H9 (cell line): ENCODE data around the gene ARHGEF2. TPM values are rescaled to one million over a fixed set of nuclear protein-coding genes. Genes with fewer than 3 reads are reported as not detected.

Experiments used
- DNase-seq: peaks from one replicate; pipeline ENCODE4 v3.0.0-alpha.2; 2017
- H2AFZ ChIP-seq: one replicate; pipeline ENCODE4 v1.6.1; 2013; ENCODE audit warnings: mild to moderate bottlenecking, low read length, control low read depth, moderate library complexity
- H2AK5ac ChIP-seq: 2 replicates; pipeline ENCODE4 v1.6.1; 2013; ENCODE audit warnings: low read length, control low read depth, mixed read lengths; ENCODE audit not compliant: insufficient read length
- H2BK120ac ChIP-seq: one replicate; pipeline ENCODE4 v1.6.1; 2013; ENCODE audit warnings: low read depth, mild to moderate bottlenecking, low read length, control low read depth, inconsistent platforms; ENCODE audit not compliant: poor library complexity, severe bottlenecking
- H2BK12ac ChIP-seq: 2 replicates; pipeline ENCODE4 v1.6.1; 2013; ENCODE audit warnings: low read length, control low read depth, mixed read lengths, low read depth; ENCODE audit not compliant: insufficient read length
- H2BK15ac ChIP-seq: 2 replicates; pipeline ENCODE4 v1.6.1; 2013; ENCODE audit warnings: low read depth, low read length, control low read depth
- H2BK20ac ChIP-seq: one replicate; pipeline ENCODE4 v1.6.1; 2013; ENCODE audit warnings: low read depth, mild to moderate bottlenecking, low read length, control low read depth, inconsistent platforms; ENCODE audit not compliant: poor library complexity, severe bottlenecking
- H2BK5ac ChIP-seq: 2 replicates; pipeline ENCODE4 v1.6.1; 2013; ENCODE audit warnings: low read length, control low read depth, mixed read lengths; ENCODE audit not compliant: insufficient read length
- H3K14ac ChIP-seq: 2 replicates; pipeline ENCODE4 v1.6.1; 2013; ENCODE audit warnings: low read length, control low read depth; ENCODE audit not compliant: insufficient read depth
- H3K18ac ChIP-seq: 2 replicates; pipeline ENCODE4 v1.6.1; 2013; ENCODE audit warnings: low read depth, mild to moderate bottlenecking, mixed read lengths, low read length, control low read depth; ENCODE audit not compliant: insufficient read length
- H3K23ac ChIP-seq: 2 replicates; pipeline ENCODE4 v1.6.1; 2013; ENCODE audit warnings: low read length, control low read depth, mixed read lengths, low read depth; ENCODE audit not compliant: insufficient read length
- H3K23me2 ChIP-seq: 2 replicates; pipeline ENCODE4 v1.6.1; 2013; ENCODE audit warnings: low read depth, mild to moderate bottlenecking, mixed read lengths, low read length, control low read depth; ENCODE audit not compliant: insufficient read length, poor library complexity, severe bottlenecking
- H3K27ac ChIP-seq: 2 replicates; pipeline ENCODE4 v1.5.1; 2013; ENCODE audit warnings: low read length, control low read depth, mixed read lengths, low read depth; ENCODE audit not compliant: insufficient read length
- H3K27me3 ChIP-seq: 2 replicates; pipeline ENCODE4 v1.6.1; 2013; ENCODE audit warnings: low read length, control low read depth, inconsistent platforms; ENCODE audit not compliant: insufficient read depth
- H3K4ac ChIP-seq: 2 replicates; pipeline ENCODE4 v1.6.1; 2013; ENCODE audit warnings: low read depth, mild to moderate bottlenecking, control low read depth, inconsistent platforms, low read length, moderate library complexity
- H3K4me1 ChIP-seq: 2 replicates; pipeline ENCODE4 v1.6.1; 2013; ENCODE audit warnings: low read length, control low read depth, inconsistent platforms; ENCODE audit not compliant: insufficient read depth
- H3K4me2 ChIP-seq: 2 replicates; pipeline ENCODE4 v1.6.1; 2013; ENCODE audit warnings: low read length, control low read depth, mixed read lengths; ENCODE audit not compliant: insufficient read length, insufficient read depth
- H3K56ac ChIP-seq: 2 replicates; pipeline ENCODE4 v1.6.1; 2013; ENCODE audit warnings: low read depth, mild to moderate bottlenecking, mixed read lengths, low read length, control low read depth; ENCODE audit not compliant: insufficient read length
- H3K79me1 ChIP-seq: 2 replicates; pipeline ENCODE4 v1.6.1; 2013; ENCODE audit warnings: low read depth, mild to moderate bottlenecking, moderate library complexity, low read length, control low read depth, inconsistent platforms; ENCODE audit not compliant: insufficient read depth, poor library complexity, severe bottlenecking
- H3K79me2 ChIP-seq: 2 replicates; pipeline ENCODE4 v1.6.1; 2013; ENCODE audit warnings: low read length, control low read depth, inconsistent platforms; ENCODE audit not compliant: insufficient read depth
- H3K9ac ChIP-seq: 2 replicates; pipeline ENCODE4 v1.6.1; 2013; ENCODE audit warnings: low read length, control low read depth, mixed read lengths; ENCODE audit not compliant: insufficient read length; ENCODE audit errors: extremely low read depth
- H3K9me3 ChIP-seq: one replicate; pipeline ENCODE4 v1.6.1; 2013; ENCODE audit warnings: low read depth, low read length, inconsistent platforms; ENCODE audit not compliant: control insufficient read depth
- H3T11ph ChIP-seq: one replicate; pipeline ENCODE4 v1.6.1; 2013; ENCODE audit warnings: mild to moderate bottlenecking, low read length, control low read depth, inconsistent platforms
- H4K20me1 ChIP-seq: one replicate; pipeline ENCODE4 v1.6.1; 2013; ENCODE audit not compliant: control insufficient read depth, insufficient read length, insufficient read depth
- H4K5ac ChIP-seq: 2 replicates; pipeline ENCODE4 v1.6.1; 2013; ENCODE audit warnings: low read depth, mild to moderate bottlenecking, mixed read lengths, low read length, control low read depth; ENCODE audit not compliant: insufficient read length
- H4K8ac ChIP-seq: replicated peaks from 2 replicates; pipeline ENCODE4 v1.6.1; 2013; ENCODE audit warnings: low read length, control low read depth, mixed read lengths, low read depth; ENCODE audit not compliant: insufficient read length
- H4K91ac ChIP-seq: 2 replicates; pipeline ENCODE4 v1.6.1; 2013; ENCODE audit warnings: low read depth, mild to moderate bottlenecking, moderate library complexity, mixed read lengths, low read length, control low read depth; ENCODE audit not compliant: insufficient read length
- H3K27ac Mint-ChIP-seq, 3 experiments: 2 replicates in 2 of 3; 3 replicates in 1 of 3; pipeline ENCODE4 v1.8.0; 2020 to 2021; ENCODE audit warnings: mixed read lengths in 3 of 3, mild to moderate bottlenecking in 1 of 3, moderate library complexity in 1 of 3
- H3K27me3 Mint-ChIP-seq: 2 replicates; pipeline ENCODE4 v1.8.0; 2021; ENCODE audit warnings: low read depth, mild to moderate bottlenecking, moderate library complexity, mixed read lengths
- H3K36me3 Mint-ChIP-seq, 3 experiments: 2 replicates in 2 of 3; 3 replicates in 1 of 3; pipeline ENCODE4 v1.8.0; 2020 to 2021; ENCODE audit warnings: low read depth in 3 of 3, mixed read lengths in 3 of 3; ENCODE audit not compliant: insufficient read depth in 1 of 3
- H3K4me1 Mint-ChIP-seq, 2 experiments: 2 replicates each; pipeline ENCODE4 v1.8.0; 2020; ENCODE audit warnings: mixed read lengths in 2 of 2
- H3K4me3 Mint-ChIP-seq, 2 experiments: 2 replicates in 1 of 2; 3 replicates in 1 of 2; pipeline ENCODE4 v1.8.0; 2020 to 2021; ENCODE audit warnings: mild to moderate bottlenecking in 2 of 2, mixed read lengths in 2 of 2, moderate library complexity in 1 of 2
- H3K9me3 Mint-ChIP-seq, 2 experiments: 2 replicates in 1 of 2; 3 replicates in 1 of 2; pipeline ENCODE4 v1.8.0; 2020; ENCODE audit warnings: mild to moderate bottlenecking in 2 of 2, mixed read lengths in 2 of 2, moderate library complexity in 1 of 2
- WGBS: extraction: QIAGEN DNeasy Blood & Tissue Kit; methylation state at CpG from one replicate; pipeline ENCODE4 v1.1.7; 2013; ENCODE audit warnings: missing lambda C conversion rate, low lambda C conversion rate, mixed read lengths; ENCODE audit not compliant: insufficient read length; ENCODE audit errors: extremely low coverage; 5-methylcytosine and 5-hydroxymethylcytosine counted together
- total RNA-seq: library from RNA; stranded (reverse); gene quantifications from 2 replicates; pipeline ENCODE4 v1.2.1, GENCODE V29; 2021
- TF ChIP-seq, protein P1 (sequence below): fragments of 200-600 bp; sonication (generic); conservative IDR thresholded peaks from 3 replicates; pipeline ENCODE4 v1.8.0; 2021; ENCODE audit warnings: antibody characterized with exemption, mild to moderate bottlenecking

Gene ARHGEF2
- total RNA-seq, 1 experiment from 2014 or later, result 111 TPM

DNA sequence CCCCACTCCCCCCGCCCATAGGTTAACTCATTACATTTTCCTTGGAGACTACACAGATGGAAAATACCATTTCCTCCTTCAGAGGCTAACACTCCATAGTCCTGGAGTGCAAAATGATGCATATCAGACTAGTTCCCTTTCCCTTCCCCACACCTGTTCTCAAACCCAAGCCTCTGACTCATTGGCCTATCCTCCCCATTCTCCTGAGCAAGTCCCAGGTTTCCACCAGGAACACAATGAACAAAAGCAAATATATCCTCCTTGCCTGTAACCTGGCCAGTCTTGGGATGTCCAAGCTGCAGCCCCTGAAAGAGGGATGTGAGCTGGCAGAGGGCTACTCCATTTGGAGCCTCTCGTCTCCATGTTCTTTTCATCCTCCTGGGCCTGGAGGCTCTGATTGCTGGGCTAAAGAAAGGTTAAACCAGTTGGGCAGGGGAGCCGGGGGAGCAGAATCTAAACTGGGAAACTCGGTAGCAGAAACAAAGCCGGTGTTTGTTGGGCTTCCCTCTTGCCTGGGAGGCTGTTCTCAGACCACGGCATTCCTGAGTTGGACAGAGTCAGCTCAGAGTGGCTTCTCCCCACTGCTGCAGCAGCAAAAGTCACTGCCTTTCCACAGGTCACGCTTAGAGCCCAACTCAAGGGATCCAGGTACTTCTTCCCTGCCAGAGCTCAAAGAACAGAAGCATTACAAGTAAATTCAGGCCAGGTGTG lies 28.5 kb upstream of the ARHGEF2 start:
- H3K4me3 Mint-ChIP-seq, result no peak overlapping the region
- Histone ChIP-seq H4K91ac (no peak overlapping the region), H2BK12ac (no peak overlapping the region), H3K79me1 (no peaks in the 10 kb centered on the region), H3T11ph (no peak overlapping the region), H3K23me2 (no peaks in the 10 kb centered on the region), H3K23ac (no peak overlapping the region), H2AFZ (no peak overlapping the region), H2BK120ac (no peak overlapping the region), H3K4me1 (no peaks in the 10 kb centered on the region), H2BK5ac (no peak overlapping the region), H3K27ac (no peak overlapping the region), H2BK15ac (no peak overlapping the region), H3K18ac (no peak overlapping the region), H3K27me3 (no peaks in the 10 kb centered on the region), H3K79me2 (no peaks in the 10 kb centered on the region), H3K14ac (no peak overlapping the region), H3K4ac (no peak overlapping the region), H3K56ac (no peak overlapping the region), H3K9ac (no peak overlapping the region), H2BK20ac (no peak overlapping the region), H4K8ac (no peak overlapping the region), H3K4me2 (no peak overlapping the region), H2AK5ac (no peak overlapping the region), H4K20me1 (no peaks in the 10 kb centered on the region), H4K5ac (no peak overlapping the region), H3K9me3 (no peaks in the 10 kb centered on the region)
- no peak for DNase-seq
- H3K27ac Mint-ChIP-seq, result peak overlapping the region; percentile 28 to 65 (median 62); a peak in 4 of 7 replicates
- no CpG with 5 or more reads among the region's 7 CpGs for WGBS
- no peaks in the 10 kb centered on the region for H3K9me3 Mint-ChIP-seq
- TF ChIP-seq, protein P1, sequence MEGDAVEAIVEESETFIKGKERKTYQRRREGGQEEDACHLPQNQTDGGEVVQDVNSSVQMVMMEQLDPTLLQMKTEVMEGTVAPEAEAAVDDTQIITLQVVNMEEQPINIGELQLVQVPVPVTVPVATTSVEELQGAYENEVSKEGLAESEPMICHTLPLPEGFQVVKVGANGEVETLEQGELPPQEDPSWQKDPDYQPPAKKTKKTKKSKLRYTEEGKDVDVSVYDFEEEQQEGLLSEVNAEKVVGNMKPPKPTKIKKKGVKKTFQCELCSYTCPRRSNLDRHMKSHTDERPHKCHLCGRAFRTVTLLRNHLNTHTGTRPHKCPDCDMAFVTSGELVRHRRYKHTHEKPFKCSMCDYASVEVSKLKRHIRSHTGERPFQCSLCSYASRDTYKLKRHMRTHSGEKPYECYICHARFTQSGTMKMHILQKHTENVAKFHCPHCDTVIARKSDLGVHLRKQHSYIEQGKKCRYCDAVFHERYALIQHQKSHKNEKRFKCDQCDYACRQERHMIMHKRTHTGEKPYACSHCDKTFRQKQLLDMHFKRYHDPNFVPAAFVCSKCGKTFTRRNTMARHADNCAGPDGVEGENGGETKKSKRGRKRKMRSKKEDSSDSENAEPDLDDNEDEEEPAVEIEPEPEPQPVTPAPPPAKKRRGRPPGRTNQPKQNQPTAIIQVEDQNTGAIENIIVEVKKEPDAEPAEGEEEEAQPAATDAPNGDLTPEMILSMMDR, result no peak
- H3K4me1 Mint-ChIP-seq, result peaks cover 10 to 16% of the 10 kb centered on the region in 2 experiments
- peaks cover 21 to 34% (median 28%) of the 10 kb centered on the region in 3 experiments; a peak in 6 of 7 replicates for H3K36me3 Mint-ChIP-seq
- peaks cover 2% of the 10 kb centered on the region; the same call in 1 of the 2 replicates for H3K27me3 Mint-ChIP-seq
